ENCODE data around the gene PFDN1. TPM values are rescaled to one million over a fixed set of nuclear protein-coding genes. Genes with fewer than 3 reads are reported as not detected.

Gene PFDN1
- total and polyA plus RNA-seq, 5 donors from 2014 or later = 34.3 to 152 (median 109) TPM

DNA sequence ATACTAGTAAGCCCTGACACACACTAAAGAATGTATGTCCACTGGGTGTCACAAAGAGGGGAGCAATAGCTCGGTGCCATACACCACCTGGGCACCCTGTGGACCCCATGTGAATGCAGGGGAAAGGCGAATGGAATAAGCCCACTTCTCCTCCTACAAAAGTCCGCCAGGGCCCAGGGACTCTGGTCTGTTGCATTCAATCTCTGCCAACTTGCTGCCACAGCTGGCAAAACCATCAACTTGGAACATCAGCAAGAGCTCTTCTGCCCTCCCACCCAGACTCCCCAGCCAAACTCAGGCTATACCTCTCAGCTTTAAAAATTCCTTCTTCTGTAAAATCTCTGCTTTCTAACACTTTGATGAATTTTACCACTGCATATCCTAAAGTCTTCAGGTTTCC lies 54.5 kb downstream of the PFDN1 start:
- Mint-ChIP-seq H3K36me3 (peaks cover 30% of the 10 kb centered on the region), H3K4me1 (peaks cover 19 to 44% (median 34%) of the 10 kb centered on the region in 4 donors), H3K4me3 (no peak overlapping the region), H3K27ac (no peak overlapping the region), H3K9me3 (no peaks in the 10 kb centered on the region), H3K27me3 (no peaks in the 10 kb centered on the region)
- no peaks in the 10 kb centered on the region for H3K27me3 ChIP-seq (ENCODE audit: control insufficient read depth, insufficient read depth, low read length)
- H3K36me3 ChIP-seq (ENCODE audit: control insufficient read depth, insufficient read depth, low read length) = peaks cover 10% of the 10 kb centered on the region
- ATAC-seq (ENCODE audit: low read depth in 2 of 2) (no peak), DNase-seq (no peak)
- H3K4me1 ChIP-seq (ENCODE audit: control insufficient read depth, insufficient read depth, low read length, poor library complexity, severe bottlenecking) = peaks cover 11% of the 10 kb centered on the region
- no peak overlapping the region for H3K4me3 ChIP-seq (ENCODE audit: low read depth, low read length)
- H3K9me3 ChIP-seq (ENCODE audit: control insufficient read depth in 2 of 2, low read length in 2 of 2) = no peaks in the 10 kb centered on the region
- H3K27ac ChIP-seq (ENCODE audit: insufficient read depth, low read length, poor library complexity, severe bottlenecking) = no peak overlapping the region

DNA sequence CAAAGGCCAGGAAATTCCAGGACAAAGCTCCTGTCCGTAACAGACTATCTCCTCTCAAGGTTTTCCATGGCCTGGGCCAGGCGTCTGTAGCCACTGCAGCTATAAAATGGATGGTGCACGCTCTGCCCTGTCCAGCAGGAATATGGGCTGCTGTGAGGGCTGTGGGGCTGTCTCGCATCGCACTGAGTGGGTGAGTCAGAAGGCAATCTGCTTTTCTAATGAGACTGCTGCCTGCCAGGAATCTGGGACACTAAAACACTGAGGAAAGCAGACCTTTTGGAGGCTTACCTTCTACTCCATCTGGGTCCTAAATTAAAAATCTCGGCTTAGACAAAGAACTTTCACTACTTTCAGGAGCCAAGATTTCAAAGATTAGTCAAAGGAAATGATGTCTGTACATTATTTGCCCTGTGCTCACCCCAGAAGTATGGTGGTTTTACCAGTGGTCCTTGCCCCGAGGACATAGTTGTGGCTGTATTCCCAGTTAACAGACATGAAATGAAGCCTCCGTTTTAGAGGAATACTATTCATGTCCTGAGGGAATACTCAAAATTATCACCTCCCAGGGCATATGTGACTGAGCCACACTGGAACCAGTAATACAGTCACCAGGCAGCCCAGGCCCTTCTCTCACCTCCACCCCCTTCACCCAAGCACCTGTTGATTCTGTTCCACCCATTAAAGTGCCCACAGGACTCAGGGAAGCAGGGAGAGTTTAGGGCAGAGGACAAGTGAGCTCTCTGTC lies 56.4 kb downstream of the PFDN1 start:
- ATAC-seq (ENCODE audit: low read depth in 2 of 2) (no peak), DNase-seq (no peak)
- Histone ChIP-seq H3K9me3 (ENCODE audit: control insufficient read depth in 2 of 2, low read length in 2 of 2) (no peaks in the 10 kb centered on the region), H3K27ac (ENCODE audit: insufficient read depth, low read length, poor library complexity, severe bottlenecking) (no peak overlapping the region), H3K4me1 (ENCODE audit: control insufficient read depth, insufficient read depth, low read length, poor library complexity, severe bottlenecking) (peaks cover 4% of the 10 kb centered on the region), H3K4me3 (ENCODE audit: low read depth, low read length) (no peak overlapping the region), H3K27me3 (ENCODE audit: control insufficient read depth, insufficient read depth, low read length) (no peaks in the 10 kb centered on the region), H3K36me3 (ENCODE audit: control insufficient read depth, insufficient read depth, low read length) (peaks cover 10% of the 10 kb centered on the region)
- Mint-ChIP-seq H3K27me3 (no peaks in the 10 kb centered on the region), H3K27ac (peak overlapping the region in 1 of 3 donors; percentile 60), H3K9me3 (no peaks in the 10 kb centered on the region), H3K4me3 (no peak overlapping the region), H3K36me3 (peaks cover 19% of the 10 kb centered on the region), H3K4me1 (peaks cover 11 to 29% (median 22%) of the 10 kb centered on the region in 4 donors)

DNA sequence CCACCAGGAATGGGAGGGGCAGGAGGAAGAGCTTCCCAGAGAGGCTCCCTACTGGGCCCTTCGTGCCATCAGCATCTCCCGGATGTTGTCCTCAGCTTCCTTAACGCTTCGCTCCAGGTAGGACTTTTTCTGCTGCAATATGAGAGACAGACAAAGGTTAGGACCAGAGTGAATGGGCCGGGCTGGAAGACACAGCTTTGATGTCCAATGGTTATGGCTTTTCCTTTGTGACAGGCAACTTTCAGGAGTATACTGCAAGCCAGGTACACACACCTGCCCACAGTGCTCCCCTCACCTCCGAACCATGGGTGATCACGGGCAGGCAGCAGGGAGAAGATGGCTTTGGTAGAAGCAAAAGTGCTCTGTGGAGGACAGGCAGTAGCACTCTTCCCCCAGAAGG lies 57.0 kb downstream of the PFDN1 start:
- H3K9me3 ChIP-seq (ENCODE audit: control insufficient read depth in 2 of 2, low read length in 2 of 2) = no peaks in the 10 kb centered on the region
- H3K4me3 ChIP-seq (ENCODE audit: low read depth, low read length) = no peak overlapping the region
- H3K4me1 ChIP-seq (ENCODE audit: control insufficient read depth, insufficient read depth, low read length, poor library complexity, severe bottlenecking) = no peaks in the 10 kb centered on the region
- H3K27me3 ChIP-seq (ENCODE audit: control insufficient read depth, insufficient read depth, low read length) = no peaks in the 10 kb centered on the region
- peak overlapping the region in 1 of 3 donors; percentile 60 for H3K27ac Mint-ChIP-seq
- peaks cover 19% of the 10 kb centered on the region for H3K36me3 Mint-ChIP-seq
- no peaks in the 10 kb centered on the region for H3K27me3 Mint-ChIP-seq
- no peak for ATAC-seq (ENCODE audit: low read depth in 2 of 2)
- H3K36me3 ChIP-seq (ENCODE audit: control insufficient read depth, insufficient read depth, low read length) = peaks cover 10% of the 10 kb centered on the region
- no peak overlapping the region for H3K27ac ChIP-seq (ENCODE audit: insufficient read depth, low read length, poor library complexity, severe bottlenecking)
- DNase-seq = no peak
- H3K9me3 Mint-ChIP-seq = no peaks in the 10 kb centered on the region
- H3K4me3 Mint-ChIP-seq = no peak overlapping the region
- peaks cover 7 to 25% (median 18%) of the 10 kb centered on the region in 4 donors for H3K4me1 Mint-ChIP-seq

DNA sequence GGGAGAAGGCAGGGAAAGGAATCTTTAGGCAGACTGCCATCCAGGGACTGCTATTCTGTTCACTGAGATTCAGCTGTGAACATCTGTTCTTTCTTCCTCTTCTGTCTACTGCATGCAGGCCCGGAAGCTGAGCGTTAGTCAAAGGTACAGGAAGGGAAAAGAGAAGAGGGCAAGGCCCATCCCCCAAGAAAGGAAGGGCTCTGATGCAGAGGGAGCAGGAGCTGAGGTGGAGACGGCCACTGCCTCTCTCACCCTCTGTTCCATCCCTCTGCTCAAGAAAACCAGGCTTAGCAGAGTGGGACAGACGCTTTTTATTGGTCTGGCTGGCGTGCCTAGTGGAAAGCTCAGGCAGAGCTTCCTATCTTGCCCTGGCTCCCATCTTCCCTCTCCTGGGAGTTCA lies 57.6 kb downstream of the PFDN1 start:
- Histone ChIP-seq H3K27ac (ENCODE audit: insufficient read depth, low read length, poor library complexity, severe bottlenecking) (no peak overlapping the region), H3K9me3 (ENCODE audit: control insufficient read depth in 2 of 2, low read length in 2 of 2) (no peaks in the 10 kb centered on the region), H3K4me3 (ENCODE audit: low read depth, low read length) (no peak overlapping the region), H3K27me3 (ENCODE audit: control insufficient read depth, insufficient read depth, low read length) (no peaks in the 10 kb centered on the region), H3K36me3 (ENCODE audit: control insufficient read depth, insufficient read depth, low read length) (peaks cover 10% of the 10 kb centered on the region), H3K4me1 (ENCODE audit: control insufficient read depth, insufficient read depth, low read length, poor library complexity, severe bottlenecking) (no peaks in the 10 kb centered on the region)
- ATAC-seq (ENCODE audit: low read depth in 2 of 2) = no peak
- H3K27me3 Mint-ChIP-seq = no peaks in the 10 kb centered on the region
- H3K9me3 Mint-ChIP-seq = no peaks in the 10 kb centered on the region
- peaks cover 3 to 22% (median 17%) of the 10 kb centered on the region in 4 donors for H3K4me1 Mint-ChIP-seq
- peak in 1 of 3 donors; percentile 48 for DNase-seq
- peaks cover 15% of the 10 kb centered on the region for H3K36me3 Mint-ChIP-seq
- H3K27ac Mint-ChIP-seq = no peak overlapping the region
- H3K4me3 Mint-ChIP-seq = no peak overlapping the region

DNA sequence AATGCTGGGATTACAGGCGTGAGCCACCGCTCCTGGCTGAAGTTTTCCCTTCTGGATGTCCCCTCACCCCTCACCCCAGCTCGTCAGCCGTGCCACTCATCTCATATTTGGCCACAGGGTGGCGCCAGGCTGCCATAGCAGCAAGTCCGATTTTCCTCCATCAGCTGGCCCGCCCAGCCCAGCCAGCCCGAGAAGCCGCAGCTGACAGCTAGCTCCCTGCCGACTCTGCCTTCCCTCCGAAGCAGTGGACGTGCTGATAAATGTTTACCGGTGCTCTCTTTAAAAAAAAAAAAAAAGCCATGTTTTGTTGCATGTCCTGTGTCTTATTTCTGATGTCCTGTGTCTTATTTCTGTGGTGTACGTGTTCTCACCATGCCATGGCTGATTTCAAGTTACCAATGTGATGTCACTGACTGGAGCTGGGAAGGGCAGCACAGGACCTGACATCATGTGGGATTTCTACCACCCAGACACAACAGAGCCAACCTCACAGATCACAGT lies 58.3 kb downstream of the PFDN1 start:
- peaks cover 12% of the 10 kb centered on the region for H3K36me3 Mint-ChIP-seq
- peak overlapping the region; percentile 48 to 75 (median 62) for H3K27ac Mint-ChIP-seq
- no peaks in the 10 kb centered on the region for H3K9me3 ChIP-seq (ENCODE audit: control insufficient read depth in 2 of 2, low read length in 2 of 2)
- peaks cover 0 to 16% (median 9%) of the 10 kb centered on the region in 4 donors for H3K4me1 Mint-ChIP-seq
- H3K4me3 ChIP-seq (ENCODE audit: low read depth, low read length) = peak overlapping the region; percentile 13
- no peaks in the 10 kb centered on the region for H3K4me1 ChIP-seq (ENCODE audit: control insufficient read depth, insufficient read depth, low read length, poor library complexity, severe bottlenecking)
- no peak overlapping the region for H3K4me3 Mint-ChIP-seq
- H3K27ac ChIP-seq (ENCODE audit: insufficient read depth, low read length, poor library complexity, severe bottlenecking) = no peak overlapping the region
- DNase-seq = peak; percentile 39 to 88 (median 58)
- no peaks in the 10 kb centered on the region for H3K9me3 Mint-ChIP-seq
- peaks cover 10% of the 10 kb centered on the region for H3K36me3 ChIP-seq (ENCODE audit: control insufficient read depth, insufficient read depth, low read length)
- no peaks in the 10 kb centered on the region for H3K27me3 Mint-ChIP-seq
- peak; percentile 50 to 70 for ATAC-seq (ENCODE audit: low read depth in 2 of 2)
- no peaks in the 10 kb centered on the region for H3K27me3 ChIP-seq (ENCODE audit: control insufficient read depth, insufficient read depth, low read length)

DNA sequence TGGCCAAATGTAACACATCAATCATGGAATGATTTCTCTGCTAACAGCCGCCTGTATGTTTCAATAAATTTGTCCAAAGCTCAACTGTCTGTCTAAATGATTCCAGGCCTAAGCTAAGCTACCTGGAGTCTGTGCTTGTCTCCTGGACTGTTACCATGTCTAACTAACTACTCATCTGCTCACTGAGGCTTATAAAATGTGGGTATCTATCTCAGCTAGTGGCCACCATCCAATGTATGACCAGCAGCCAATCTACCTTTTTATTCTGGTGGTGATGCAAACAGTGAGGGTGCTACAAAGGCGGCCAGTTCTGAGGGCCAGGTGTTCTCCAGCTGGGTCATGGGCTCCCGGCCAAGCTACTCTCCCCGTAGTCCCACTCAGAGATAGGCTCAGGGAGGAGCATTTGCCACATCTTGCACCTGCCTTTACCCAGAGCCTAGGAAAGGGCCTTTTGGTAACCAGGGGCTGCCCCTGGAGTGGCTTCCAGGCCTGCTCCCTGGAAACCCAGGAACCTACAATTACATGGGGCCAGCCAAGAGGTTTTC lies 59.1 kb downstream of the PFDN1 start:
- Mint-ChIP-seq H3K9me3 (no peaks in the 10 kb centered on the region), H3K4me3 (no peak overlapping the region), H3K27ac (no peak overlapping the region), H3K4me1 (peaks cover 0 to 14% (median 6%) of the 10 kb centered on the region in 4 donors), H3K27me3 (no peaks in the 10 kb centered on the region), H3K36me3 (peaks cover 12% of the 10 kb centered on the region)
- no peak for DNase-seq
- H3K36me3 ChIP-seq (ENCODE audit: control insufficient read depth, insufficient read depth, low read length) = peaks cover 10% of the 10 kb centered on the region
- no peaks in the 10 kb centered on the region for H3K4me1 ChIP-seq (ENCODE audit: control insufficient read depth, insufficient read depth, low read length, poor library complexity, severe bottlenecking)
- H3K9me3 ChIP-seq (ENCODE audit: control insufficient read depth in 2 of 2, low read length in 2 of 2) = no peaks in the 10 kb centered on the region
- H3K4me3 ChIP-seq (ENCODE audit: low read depth, low read length) = no peak overlapping the region
- ATAC-seq (ENCODE audit: low read depth in 2 of 2) = no peak
- H3K27ac ChIP-seq (ENCODE audit: insufficient read depth, low read length, poor library complexity, severe bottlenecking) = no peak overlapping the region
- no peaks in the 10 kb centered on the region for H3K27me3 ChIP-seq (ENCODE audit: control insufficient read depth, insufficient read depth, low read length)

DNA sequence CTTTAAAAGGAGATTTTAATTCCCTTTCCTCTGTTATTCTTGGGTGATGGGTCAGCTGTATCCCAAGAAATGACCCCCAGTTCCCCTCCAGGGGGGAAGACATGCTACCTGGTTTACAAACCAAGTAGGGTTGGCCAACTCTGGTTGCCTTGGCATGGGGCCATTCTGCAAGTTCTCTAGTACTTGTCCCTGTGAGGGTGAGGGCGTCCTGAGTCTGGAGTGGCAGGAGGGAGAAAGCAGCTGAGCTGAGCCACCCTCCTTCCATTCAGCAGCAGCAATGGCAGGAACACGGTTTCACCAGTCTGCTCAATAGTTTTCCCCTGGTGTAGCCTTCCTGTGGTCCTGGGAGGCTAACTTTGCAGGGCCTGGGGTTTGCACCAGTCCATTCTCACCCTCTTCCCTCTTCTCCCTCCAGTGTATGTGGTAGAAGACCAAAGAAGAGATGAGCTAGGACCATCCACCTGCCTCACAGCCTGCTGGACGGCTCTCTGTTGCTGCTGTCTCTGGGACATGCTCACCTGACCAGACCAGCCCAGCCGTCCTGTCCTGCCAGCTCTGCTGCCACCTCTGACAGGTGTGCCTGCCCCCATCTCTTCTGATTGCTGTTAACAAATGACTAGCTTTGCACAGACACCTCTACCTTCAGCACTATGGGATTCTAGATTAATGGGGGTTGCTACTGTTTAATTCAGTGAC lies 59.9 kb downstream of the PFDN1 start:
- peaks cover 12% of the 10 kb centered on the region for H3K36me3 Mint-ChIP-seq
- peaks cover 0 to 14% (median 6%) of the 10 kb centered on the region in 4 donors for H3K4me1 Mint-ChIP-seq

More for the DNA sequence above, 59.9 kb downstream of the PFDN1 start:
- Mint-ChIP-seq H3K27me3 (no peaks in the 10 kb centered on the region), H3K9me3 (no peaks in the 10 kb centered on the region), H3K4me3 (no peak overlapping the region), H3K27ac (no peak overlapping the region)
- Histone ChIP-seq H3K27me3 (ENCODE audit: control insufficient read depth, insufficient read depth, low read length) (no peaks in the 10 kb centered on the region), H3K27ac (ENCODE audit: insufficient read depth, low read length, poor library complexity, severe bottlenecking) (no peak overlapping the region), H3K4me1 (ENCODE audit: control insufficient read depth, insufficient read depth, low read length, poor library complexity, severe bottlenecking) (no peaks in the 10 kb centered on the region), H3K9me3 (ENCODE audit: control insufficient read depth in 2 of 2, low read length in 2 of 2) (no peaks in the 10 kb centered on the region), H3K4me3 (ENCODE audit: low read depth, low read length) (no peak overlapping the region), H3K36me3 (ENCODE audit: control insufficient read depth, insufficient read depth, low read length) (peaks cover 10% of the 10 kb centered on the region)
- no peak for ATAC-seq (ENCODE audit: low read depth in 2 of 2)
- DNase-seq = no peak
